ENCODE results near the gene NFIB.

- TF ChIP-seq CTCF (IDR thresholded peaks at IDR 0.05; ENCODE audit: low read length) (no peak), EZH2 (optimal IDR thresholded peaks at IDR 0.05; ENCODE audit: low read depth, low read length) (no peak)
Observed at GRCh38 chr9:14300040-14300439, 13.9 kb downstream of the NFIB start.
